Measurements from ENCODE around the gene ATF2. TPM values are rescaled to one million over a fixed set of nuclear protein-coding genes. Genes with fewer than 3 reads are reported as not detected.

ATF2 gene
- total RNA-seq, 1 experiment from 2014 or later, result 39.9 TPM

- TF ChIP-seq AFF4 (CRISPR knock-in tag; IDR thresholded peaks at IDR 0.05; ENCODE audit: borderline replicate concordance) (no peak), JAZF1 (CRISPR knock-in tag; IDR thresholded peaks at IDR 0.05) (no peak), SMAD3 (CRISPR knock-in tag; IDR thresholded peaks at IDR 0.05; ENCODE audit: borderline replicate concordance) (no peak)
Observed at GRCh38 chr2:175022923-175023322, 145.1 kb downstream of the ATF2 start (continued).

Small RNA genes within 50 kb of the gene (microRNA-seq; reads per million reads assigned to microRNA genes)
- gene MIR933 (ENCODE audit: borderline number of aligned reads), result 1.7 reads per million

Other genes with a start within 250 kb of the ATF2 start
- 26.1 to 30.0 TPM (median 28.0 TPM) in 3 replicates for gene CHN1, start 162.8 kb downstream of the ATF2 start, total RNA-seq (2021)
- gene ATP5MC3, start 13.5 kb upstream of the ATF2 start, total RNA-seq (2021), result 332 to 370 TPM (median 341 TPM) in 3 replicates

All from WTC11 (cell line).